H9 (cell line): ENCODE results near the gene ZNF814. TPM values are rescaled to one million over a fixed set of nuclear protein-coding genes. Genes with fewer than 3 reads are reported as not detected.

Source experiments
- DNase-seq: peaks from one replicate; pipeline ENCODE4 v3.0.0-alpha.2; 2017
- H2AFZ ChIP-seq: one replicate; pipeline ENCODE4 v1.6.1; 2013; ENCODE audit warnings: mild to moderate bottlenecking, low read length, control low read depth, moderate library complexity
- H2AK5ac ChIP-seq: 2 replicates; pipeline ENCODE4 v1.6.1; 2013; ENCODE audit warnings: low read length, control low read depth, mixed read lengths; ENCODE audit not compliant: insufficient read length
- H2BK120ac ChIP-seq: one replicate; pipeline ENCODE4 v1.6.1; 2013; ENCODE audit warnings: low read depth, mild to moderate bottlenecking, low read length, control low read depth, inconsistent platforms; ENCODE audit not compliant: poor library complexity, severe bottlenecking
- H2BK12ac ChIP-seq: 2 replicates; pipeline ENCODE4 v1.6.1; 2013; ENCODE audit warnings: low read length, control low read depth, mixed read lengths, low read depth; ENCODE audit not compliant: insufficient read length
- H2BK15ac ChIP-seq: 2 replicates; pipeline ENCODE4 v1.6.1; 2013; ENCODE audit warnings: low read depth, low read length, control low read depth
- H2BK20ac ChIP-seq: one replicate; pipeline ENCODE4 v1.6.1; 2013; ENCODE audit warnings: low read depth, mild to moderate bottlenecking, low read length, control low read depth, inconsistent platforms; ENCODE audit not compliant: poor library complexity, severe bottlenecking
- H2BK5ac ChIP-seq: 2 replicates; pipeline ENCODE4 v1.6.1; 2013; ENCODE audit warnings: low read length, control low read depth, mixed read lengths; ENCODE audit not compliant: insufficient read length
- H3K14ac ChIP-seq: 2 replicates; pipeline ENCODE4 v1.6.1; 2013; ENCODE audit warnings: low read length, control low read depth; ENCODE audit not compliant: insufficient read depth
- H3K18ac ChIP-seq: 2 replicates; pipeline ENCODE4 v1.6.1; 2013; ENCODE audit warnings: low read depth, mild to moderate bottlenecking, mixed read lengths, low read length, control low read depth; ENCODE audit not compliant: insufficient read length
- H3K23ac ChIP-seq: 2 replicates; pipeline ENCODE4 v1.6.1; 2013; ENCODE audit warnings: low read length, control low read depth, mixed read lengths, low read depth; ENCODE audit not compliant: insufficient read length
- H3K23me2 ChIP-seq: 2 replicates; pipeline ENCODE4 v1.6.1; 2013; ENCODE audit warnings: low read depth, mild to moderate bottlenecking, mixed read lengths, low read length, control low read depth; ENCODE audit not compliant: insufficient read length, poor library complexity, severe bottlenecking
- H3K27ac ChIP-seq: 2 replicates; pipeline ENCODE4 v1.5.1; 2013; ENCODE audit warnings: low read length, control low read depth, mixed read lengths, low read depth; ENCODE audit not compliant: insufficient read length
- H3K27me3 ChIP-seq: 2 replicates; pipeline ENCODE4 v1.6.1; 2013; ENCODE audit warnings: low read length, control low read depth, inconsistent platforms; ENCODE audit not compliant: insufficient read depth
- H3K4ac ChIP-seq: 2 replicates; pipeline ENCODE4 v1.6.1; 2013; ENCODE audit warnings: low read depth, mild to moderate bottlenecking, control low read depth, inconsistent platforms, low read length, moderate library complexity
- H3K4me1 ChIP-seq: 2 replicates; pipeline ENCODE4 v1.6.1; 2013; ENCODE audit warnings: low read length, control low read depth, inconsistent platforms; ENCODE audit not compliant: insufficient read depth
- H3K4me2 ChIP-seq: 2 replicates; pipeline ENCODE4 v1.6.1; 2013; ENCODE audit warnings: low read length, control low read depth, mixed read lengths; ENCODE audit not compliant: insufficient read length, insufficient read depth
- H3K56ac ChIP-seq: 2 replicates; pipeline ENCODE4 v1.6.1; 2013; ENCODE audit warnings: low read depth, mild to moderate bottlenecking, mixed read lengths, low read length, control low read depth; ENCODE audit not compliant: insufficient read length
- H3K79me1 ChIP-seq: 2 replicates; pipeline ENCODE4 v1.6.1; 2013; ENCODE audit warnings: low read depth, mild to moderate bottlenecking, moderate library complexity, low read length, control low read depth, inconsistent platforms; ENCODE audit not compliant: insufficient read depth, poor library complexity, severe bottlenecking
- H3K79me2 ChIP-seq: 2 replicates; pipeline ENCODE4 v1.6.1; 2013; ENCODE audit warnings: low read length, control low read depth, inconsistent platforms; ENCODE audit not compliant: insufficient read depth
- H3K9ac ChIP-seq: 2 replicates; pipeline ENCODE4 v1.6.1; 2013; ENCODE audit warnings: low read length, control low read depth, mixed read lengths; ENCODE audit not compliant: insufficient read length; ENCODE audit errors: extremely low read depth
- H3K9me3 ChIP-seq: one replicate; pipeline ENCODE4 v1.6.1; 2013; ENCODE audit warnings: low read depth, low read length, inconsistent platforms; ENCODE audit not compliant: control insufficient read depth
- H3T11ph ChIP-seq: one replicate; pipeline ENCODE4 v1.6.1; 2013; ENCODE audit warnings: mild to moderate bottlenecking, low read length, control low read depth, inconsistent platforms
- H4K20me1 ChIP-seq: one replicate; pipeline ENCODE4 v1.6.1; 2013; ENCODE audit not compliant: control insufficient read depth, insufficient read length, insufficient read depth
- H4K5ac ChIP-seq: 2 replicates; pipeline ENCODE4 v1.6.1; 2013; ENCODE audit warnings: low read depth, mild to moderate bottlenecking, mixed read lengths, low read length, control low read depth; ENCODE audit not compliant: insufficient read length
- H4K8ac ChIP-seq: replicated peaks from 2 replicates; pipeline ENCODE4 v1.6.1; 2013; ENCODE audit warnings: low read length, control low read depth, mixed read lengths, low read depth; ENCODE audit not compliant: insufficient read length
- H4K91ac ChIP-seq: 2 replicates; pipeline ENCODE4 v1.6.1; 2013; ENCODE audit warnings: low read depth, mild to moderate bottlenecking, moderate library complexity, mixed read lengths, low read length, control low read depth; ENCODE audit not compliant: insufficient read length
- H3K27ac Mint-ChIP-seq, 3 experiments: 2 replicates in 2 of 3; 3 replicates in 1 of 3; pipeline ENCODE4 v1.8.0; 2020 to 2021; ENCODE audit warnings: mixed read lengths in 3 of 3, mild to moderate bottlenecking in 1 of 3, moderate library complexity in 1 of 3
- H3K27me3 Mint-ChIP-seq: 2 replicates; pipeline ENCODE4 v1.8.0; 2021; ENCODE audit warnings: low read depth, mild to moderate bottlenecking, moderate library complexity, mixed read lengths
- H3K36me3 Mint-ChIP-seq, 3 experiments: 2 replicates in 2 of 3; 3 replicates in 1 of 3; pipeline ENCODE4 v1.8.0; 2020 to 2021; ENCODE audit warnings: low read depth in 3 of 3, mixed read lengths in 3 of 3; ENCODE audit not compliant: insufficient read depth in 1 of 3
- H3K4me1 Mint-ChIP-seq, 2 experiments: 2 replicates each; pipeline ENCODE4 v1.8.0; 2020; ENCODE audit warnings: mixed read lengths in 2 of 2
- H3K4me3 Mint-ChIP-seq, 2 experiments: 2 replicates in 1 of 2; 3 replicates in 1 of 2; pipeline ENCODE4 v1.8.0; 2020 to 2021; ENCODE audit warnings: mild to moderate bottlenecking in 2 of 2, mixed read lengths in 2 of 2, moderate library complexity in 1 of 2
- H3K9me3 Mint-ChIP-seq, 2 experiments: 2 replicates in 1 of 2; 3 replicates in 1 of 2; pipeline ENCODE4 v1.8.0; 2020; ENCODE audit warnings: mild to moderate bottlenecking in 2 of 2, mixed read lengths in 2 of 2, moderate library complexity in 1 of 2
- WGBS: extraction: QIAGEN DNeasy Blood & Tissue Kit; methylation state at CpG from one replicate; pipeline ENCODE4 v1.1.7; 2013; ENCODE audit warnings: missing lambda C conversion rate, low lambda C conversion rate, mixed read lengths; ENCODE audit not compliant: insufficient read length; ENCODE audit errors: extremely low coverage; 5-methylcytosine and 5-hydroxymethylcytosine counted together
- long read RNA-seq: library from polyadenylated mRNA; unstranded; transcript quantifications from one replicate; pipeline ENCODE4 v2.0.0, GENCODE V29; 2020
- total RNA-seq: library from RNA; stranded (reverse); gene quantifications from 2 replicates; pipeline ENCODE4 v1.2.1, GENCODE V29; 2021
- TF ChIP-seq, protein P1 (sequence below): fragments of 200-600 bp; sonication (generic); conservative IDR thresholded peaks from 3 replicates; pipeline ENCODE4 v1.8.0; 2021; ENCODE audit warnings: antibody characterized with exemption, mild to moderate bottlenecking

ZNF814 gene
- total RNA-seq: 98.7 and 103 TPM in 2 replicates
- long read RNA-seq, transcript ZNF814-205 (2 exons, 909 nt): minor isoform, 7 of 67 reads
- long read RNA-seq, transcript ZNF814-201 (3 exons, 3,146 nt): major isoform, 10 of 67 reads
- long read RNA-seq, partial matches to known transcripts: 8 of 67 reads
- long read RNA-seq, other reads (novel, unspliced or antisense): 37 of 67 reads

DNA sequence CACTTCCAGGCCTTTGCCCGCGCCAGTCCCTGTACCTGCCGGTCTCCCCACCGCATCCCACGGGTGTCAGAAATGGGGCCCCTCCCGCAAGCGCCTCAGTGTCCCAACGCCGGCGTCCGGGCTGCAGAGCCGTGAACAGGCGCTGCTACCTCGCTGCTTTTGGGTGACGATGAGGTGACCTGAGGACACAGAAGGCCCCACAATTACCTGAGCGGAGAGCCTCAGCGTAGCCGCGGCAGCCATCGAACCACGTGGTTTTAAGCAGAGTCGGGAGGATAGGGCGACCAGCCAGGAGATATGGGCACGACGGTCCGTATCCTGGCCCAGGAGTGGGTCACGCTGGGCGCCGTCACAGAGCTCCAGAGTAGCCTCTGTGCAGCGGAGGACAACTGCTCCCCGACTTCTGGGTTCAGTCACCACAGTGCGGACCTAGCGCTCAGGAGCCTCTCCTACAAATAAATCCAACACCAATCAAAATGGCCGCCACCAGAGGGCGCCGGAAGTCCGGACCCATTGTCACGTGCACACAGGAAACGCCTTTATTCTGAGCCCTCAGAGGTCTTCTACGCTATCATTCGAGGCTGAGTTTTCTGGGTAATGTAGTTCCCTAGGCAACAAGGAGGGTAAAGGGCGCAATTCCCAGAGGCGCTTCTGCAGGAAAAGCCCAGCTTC is at the start of gene ZNF814:
Gene ZNF814 (minus strand): TSS at position 478 of the 672 bp plus-strand sequence. CDS start 235 bp downstream, at position 243.
- Histone ChIP-seq H2BK20ac (no peak within 1 kb of the TSS), H3K9ac (peak within 1 kb of the TSS; percentile 99), H3K79me1 (no peaks in the 10 kb centered on the region), H3K56ac (peak within 1 kb of the TSS; percentile 39), H3K23ac (no peak within 1 kb of the TSS), H2BK5ac (peak within 1 kb of the TSS; percentile 7), H3K4me1 (0 out of 2 replicates have a peak, but pooled peaks cover 3% of the 10 kb centered on the region), H3K23me2 (peaks cover 10% of the 10 kb centered on the region), H3K9me3 (no peaks in the 10 kb centered on the region), H4K91ac (no peak within 1 kb of the TSS), H4K5ac (peak within 1 kb of the TSS; percentile 77), H3T11ph (no peak within 1 kb of the TSS), H3K4me2 (peak within 1 kb of the TSS; percentile 100), H2BK120ac (peak within 1 kb of the TSS; percentile 86), H3K27ac (peak within 1 kb of the TSS; percentile 68), H3K4ac (peak within 1 kb of the TSS; percentile 44), H3K79me2 (peaks cover 36% of the 10 kb centered on the region), H3K27me3 (no peaks in the 10 kb centered on the region), H2AK5ac (peak within 1 kb of the TSS; percentile 25), H4K8ac (no peak within 1 kb of the TSS), H2BK15ac (no peak within 1 kb of the TSS), H3K18ac (peak within 1 kb of the TSS; percentile 98), H3K14ac (peak within 1 kb of the TSS; percentile 98), H4K20me1 (no peaks in the 10 kb centered on the region), H2AFZ (no peak within 1 kb of the TSS), H2BK12ac (no peak within 1 kb of the TSS)
- peaks cover 39 to 41% of the 10 kb centered on the region in 2 experiments for H3K4me1 Mint-ChIP-seq
- peak within 1 kb of the TSS; percentile 81 to 97 (median 96) for H3K27ac Mint-ChIP-seq
- H3K36me3 Mint-ChIP-seq: peaks cover 31 to 43% (median 36%) of the 10 kb centered on the region in 3 experiments
- peak within 1 kb of the TSS; percentile 93 to 95 for H3K4me3 Mint-ChIP-seq
- DNase-seq: peak; percentile 94
- TF ChIP-seq, protein P1, sequence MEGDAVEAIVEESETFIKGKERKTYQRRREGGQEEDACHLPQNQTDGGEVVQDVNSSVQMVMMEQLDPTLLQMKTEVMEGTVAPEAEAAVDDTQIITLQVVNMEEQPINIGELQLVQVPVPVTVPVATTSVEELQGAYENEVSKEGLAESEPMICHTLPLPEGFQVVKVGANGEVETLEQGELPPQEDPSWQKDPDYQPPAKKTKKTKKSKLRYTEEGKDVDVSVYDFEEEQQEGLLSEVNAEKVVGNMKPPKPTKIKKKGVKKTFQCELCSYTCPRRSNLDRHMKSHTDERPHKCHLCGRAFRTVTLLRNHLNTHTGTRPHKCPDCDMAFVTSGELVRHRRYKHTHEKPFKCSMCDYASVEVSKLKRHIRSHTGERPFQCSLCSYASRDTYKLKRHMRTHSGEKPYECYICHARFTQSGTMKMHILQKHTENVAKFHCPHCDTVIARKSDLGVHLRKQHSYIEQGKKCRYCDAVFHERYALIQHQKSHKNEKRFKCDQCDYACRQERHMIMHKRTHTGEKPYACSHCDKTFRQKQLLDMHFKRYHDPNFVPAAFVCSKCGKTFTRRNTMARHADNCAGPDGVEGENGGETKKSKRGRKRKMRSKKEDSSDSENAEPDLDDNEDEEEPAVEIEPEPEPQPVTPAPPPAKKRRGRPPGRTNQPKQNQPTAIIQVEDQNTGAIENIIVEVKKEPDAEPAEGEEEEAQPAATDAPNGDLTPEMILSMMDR: peak; percentile 55
- WGBS: no CpG with 5 or more reads among the region's 43 CpGs
- H3K9me3 Mint-ChIP-seq: peaks cover 0 to 12% of the 10 kb centered on the region in 2 experiments; a peak in 3 of 5 replicates
- H3K27me3 Mint-ChIP-seq: no peaks in the 10 kb centered on the region
